Suppressor macrophage (primary cell): Measurements from ENCODE around the gene SLC11A2.

Experiments
- DNase-seq, 4 experiments: peaks; one replicate each; pipeline ENCODE4 v3.0.0-alpha.2; 2020 to 2022
- total RNA-seq, 17 experiments: gene quantifications; one replicate each; lab custom pipeline; 2026; ENCODE audit warnings: mixed read lengths in 6 of 17, inconsistent platforms in 3 of 17; lab: John Stamatoyannopoulos, UW

SLC11A2 gene
- 164 to 353 (median 223) reads per million in 17 experiments for total RNA-seq

DNA sequence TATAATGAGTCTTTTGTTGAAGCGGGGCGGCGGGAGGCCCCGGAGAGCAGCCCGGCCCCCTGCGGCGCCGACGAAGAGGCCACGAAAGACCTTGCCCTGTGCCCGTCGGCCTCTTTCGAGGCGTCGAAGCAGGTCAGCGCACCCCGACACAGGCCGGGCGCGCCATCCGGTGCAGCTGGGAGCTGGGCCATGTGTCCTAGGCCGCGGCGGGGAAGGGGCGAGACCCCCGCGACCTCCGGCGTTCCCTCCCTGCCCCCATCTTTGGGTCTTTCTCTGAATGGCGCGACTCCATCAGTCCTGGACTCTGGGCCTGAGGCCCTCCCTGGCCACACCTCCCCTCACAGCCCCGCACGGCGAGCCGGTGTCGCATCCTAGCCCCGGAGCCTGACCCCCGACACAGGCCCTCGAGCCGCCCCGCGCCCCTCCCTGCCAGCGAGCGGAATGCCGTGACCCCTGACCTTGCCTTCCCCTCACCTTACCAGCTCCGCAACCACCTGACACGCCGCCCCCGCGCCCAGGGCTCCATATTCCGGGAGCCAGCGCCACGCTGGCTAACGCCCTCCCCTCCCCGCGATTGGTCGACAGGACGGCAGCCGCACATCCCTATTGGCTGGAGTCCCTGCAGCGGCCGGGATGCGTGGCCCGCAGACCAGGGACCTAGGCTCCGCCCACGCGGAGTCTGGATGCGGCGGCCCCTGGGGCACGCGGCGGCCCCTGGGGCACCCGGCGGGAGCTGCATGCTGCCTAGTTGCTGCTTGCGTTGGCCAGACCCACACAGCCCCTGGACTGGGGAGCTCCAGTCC, at the start of gene SLC11A2:
Gene SLC11A2, minus strand, starts transcription at position 549 of the 803 bp plus-strand sequence. CDS start 15,656 bp downstream, outside the sequence.
- peak; percentile 94 to 99 (median 98) for DNase-seq

DNA sequence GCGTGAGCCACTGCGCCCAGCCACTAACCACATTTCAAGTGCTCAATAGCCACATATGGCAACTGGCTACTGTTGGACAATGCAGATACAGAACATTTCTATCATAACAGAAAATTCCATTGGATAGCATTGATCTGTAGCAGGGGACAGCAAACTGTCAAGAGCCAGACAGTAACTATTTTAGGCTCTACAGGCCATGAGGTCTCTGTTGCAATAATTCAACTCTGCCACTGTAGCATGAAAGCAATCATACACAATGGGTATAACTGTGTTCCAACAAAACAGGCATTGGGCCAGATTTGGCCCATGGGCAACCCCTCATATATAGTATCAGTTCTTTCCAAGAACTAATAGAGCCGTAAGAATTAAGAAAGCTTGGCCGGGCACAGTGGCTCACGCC, 49.2 kb upstream of the SLC11A2 start:
- DNase-seq: no peak

DNA sequence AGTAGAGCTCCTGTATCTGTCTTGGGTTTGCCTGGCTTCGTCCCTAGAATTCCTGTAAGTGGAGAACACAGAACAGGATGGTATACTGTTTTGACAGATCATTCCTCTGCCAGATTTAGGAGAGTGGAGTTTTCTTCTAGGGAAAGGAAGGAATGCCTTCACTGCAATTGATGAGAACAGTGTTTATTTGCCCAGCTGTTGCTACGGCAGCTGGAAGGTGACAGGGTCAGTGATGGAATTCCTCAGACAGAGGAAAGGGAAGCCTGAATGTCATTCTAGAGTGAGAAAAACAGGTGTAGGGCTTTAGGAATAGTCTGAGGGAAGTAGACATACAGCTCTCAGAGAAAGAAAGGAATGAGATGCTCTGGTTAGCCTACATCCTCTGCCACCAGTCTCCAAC, 45.5 kb upstream of the SLC11A2 start:
- no peak for DNase-seq

DNA sequence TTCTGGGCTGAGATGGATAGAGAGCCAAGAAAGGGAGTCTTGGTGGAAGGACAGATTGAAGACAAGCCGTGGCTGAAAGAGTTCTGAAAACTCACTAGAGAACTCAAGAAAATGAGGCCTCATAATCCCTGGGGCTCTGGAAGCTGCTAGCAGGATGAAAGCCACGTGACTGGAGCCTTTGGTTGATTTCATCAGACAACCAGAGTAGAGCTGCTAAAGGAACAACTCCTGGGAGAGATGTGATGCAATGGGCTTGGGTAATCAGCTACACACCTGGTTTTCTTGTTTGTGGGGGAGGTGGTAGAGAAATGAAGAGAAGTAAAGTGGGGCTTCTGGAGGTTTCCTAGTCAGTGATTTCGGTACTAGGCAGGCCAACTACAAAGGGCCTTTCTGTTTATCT, 43.8 kb upstream of the SLC11A2 start:
- no peak for DNase-seq

DNA sequence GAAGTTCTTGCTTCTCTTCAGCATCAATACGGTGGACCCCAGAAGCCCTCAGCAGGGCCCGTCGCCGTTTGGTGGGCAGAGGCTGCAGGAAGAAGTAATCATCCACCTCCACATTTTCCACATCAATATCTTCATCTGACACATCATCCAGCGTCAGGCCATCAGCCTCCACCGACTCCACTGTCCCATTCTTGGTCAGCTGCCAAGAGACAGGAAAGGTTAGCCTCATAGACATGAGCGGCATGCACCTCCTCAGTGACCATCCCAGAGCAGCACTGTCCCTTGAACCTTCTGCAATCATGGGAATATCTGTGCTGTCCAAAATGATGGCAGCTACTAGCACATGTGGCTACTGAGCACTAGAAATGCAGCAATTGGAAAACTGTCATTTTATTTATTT, 41.6 kb upstream of the SLC11A2 start:
- DNase-seq: no peak

DNA sequence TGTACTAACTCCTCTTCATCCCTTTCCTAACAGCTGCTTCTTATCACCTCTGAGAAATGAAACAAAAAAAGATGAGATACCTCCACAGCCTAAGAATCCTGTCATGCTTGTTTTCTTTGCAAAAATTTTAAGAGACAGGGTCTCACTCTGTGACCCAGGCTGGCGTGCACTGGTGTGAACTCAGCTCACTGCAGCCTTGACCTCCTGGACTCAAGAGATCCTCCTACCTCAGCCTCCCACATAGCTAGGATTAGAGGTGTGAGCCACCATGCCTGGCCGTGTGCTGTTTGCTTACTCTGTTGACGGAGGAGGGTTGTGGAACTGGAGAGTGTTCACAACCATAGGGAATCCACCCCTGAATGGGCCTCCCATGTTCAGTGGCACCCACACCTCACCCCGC, 41.0 kb upstream of the SLC11A2 start:
- no peak for DNase-seq

DNA sequence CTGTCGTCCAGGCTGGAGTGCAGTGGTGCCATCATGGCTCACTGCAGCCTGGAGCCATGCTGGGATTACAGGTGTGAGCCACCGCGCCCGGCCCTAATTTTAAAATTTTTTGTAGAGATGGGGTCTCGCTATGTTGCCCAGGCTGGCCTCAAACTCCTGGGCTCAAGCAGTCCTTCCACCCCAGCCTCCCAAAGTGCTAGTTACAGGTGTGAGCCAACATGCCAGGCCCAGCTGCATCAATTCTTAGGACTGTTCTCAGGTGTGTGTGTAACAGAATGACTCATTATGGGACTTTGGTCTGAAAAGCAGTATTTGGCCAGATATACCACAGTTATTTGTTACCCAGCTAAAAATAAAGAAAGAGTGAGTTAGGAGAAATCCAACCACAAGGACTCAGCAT, 39.3 kb upstream of the SLC11A2 start:
- no peak for DNase-seq

DNA sequence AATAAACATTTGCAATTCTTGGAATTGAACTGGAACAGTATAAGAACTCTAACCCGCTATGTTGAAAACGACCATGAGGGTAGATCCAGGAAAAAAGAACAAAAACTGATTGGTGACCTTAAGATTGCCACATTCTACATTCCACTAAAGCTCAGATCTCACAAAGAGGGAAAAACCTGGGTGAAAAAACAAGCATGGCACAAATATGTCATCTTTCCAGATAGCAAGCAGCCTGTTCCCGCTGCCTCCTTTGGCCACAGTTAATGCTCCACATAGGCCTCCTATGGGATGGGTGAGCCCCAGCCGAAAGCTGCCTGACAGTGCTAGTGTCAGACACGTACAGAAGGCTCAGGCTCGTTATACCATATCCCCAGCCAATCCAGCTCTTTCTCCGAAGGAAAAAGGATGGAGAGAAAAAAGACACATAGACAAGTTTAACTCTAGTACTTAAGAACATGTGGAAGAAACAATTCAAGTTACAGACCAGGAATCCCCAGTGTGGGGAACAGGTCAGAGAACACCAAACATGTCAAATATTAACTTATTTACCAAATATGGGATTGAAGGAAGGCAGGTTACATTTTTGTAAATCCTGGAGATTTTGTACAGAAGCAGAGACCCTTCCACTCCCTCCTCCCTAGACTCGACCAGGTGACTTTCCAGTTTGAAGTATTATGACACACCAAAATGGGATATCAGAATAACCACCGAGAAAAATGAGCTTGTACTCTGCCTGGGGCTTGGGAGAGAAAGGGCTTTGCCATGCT, 36.6 kb upstream of the SLC11A2 start:
- DNase-seq: no peak

DNA sequence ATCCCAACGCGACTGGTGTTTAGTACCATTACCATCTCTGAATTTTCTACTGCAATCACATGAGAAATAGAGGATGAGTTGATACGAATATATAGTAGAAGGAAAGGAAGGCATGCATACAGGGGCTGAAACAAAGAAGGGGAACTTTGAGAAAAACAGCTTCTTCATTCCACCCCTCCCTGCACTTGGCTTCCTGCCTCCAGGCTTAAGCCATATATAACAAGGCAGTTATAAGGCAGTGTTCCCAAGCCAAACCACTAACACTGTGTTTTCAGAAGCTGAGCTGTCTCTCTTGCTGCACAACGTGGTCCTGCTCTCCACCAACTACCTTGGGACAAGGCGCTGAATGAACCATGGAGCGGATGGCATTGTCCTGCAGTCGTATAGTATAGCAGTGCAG, 32.9 kb upstream of the SLC11A2 start:
- DNase-seq: peak in 1 of 4 experiments; percentile 7

DNA sequence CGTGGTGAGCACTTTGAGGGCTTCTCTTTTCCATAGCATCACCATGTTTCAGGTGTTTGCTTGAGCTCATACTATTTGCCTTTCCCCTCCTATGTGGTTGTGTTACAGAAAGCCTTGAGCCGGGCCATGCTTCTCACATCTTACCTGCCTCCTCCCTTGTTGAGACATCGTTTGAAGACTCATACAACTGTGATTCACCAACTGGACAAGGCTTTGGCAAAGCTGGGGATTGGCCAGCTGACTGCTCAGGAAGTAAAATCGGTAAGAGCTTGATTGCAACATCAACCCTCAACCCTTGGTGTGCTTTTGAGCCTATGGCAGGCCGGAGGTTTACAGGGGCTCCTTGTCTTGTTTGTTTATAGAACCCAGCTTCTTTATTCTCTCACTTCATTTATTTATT, 30.1 kb upstream of the SLC11A2 start:
- peak; percentile 6 to 45 (median 38) for DNase-seq

DNA sequence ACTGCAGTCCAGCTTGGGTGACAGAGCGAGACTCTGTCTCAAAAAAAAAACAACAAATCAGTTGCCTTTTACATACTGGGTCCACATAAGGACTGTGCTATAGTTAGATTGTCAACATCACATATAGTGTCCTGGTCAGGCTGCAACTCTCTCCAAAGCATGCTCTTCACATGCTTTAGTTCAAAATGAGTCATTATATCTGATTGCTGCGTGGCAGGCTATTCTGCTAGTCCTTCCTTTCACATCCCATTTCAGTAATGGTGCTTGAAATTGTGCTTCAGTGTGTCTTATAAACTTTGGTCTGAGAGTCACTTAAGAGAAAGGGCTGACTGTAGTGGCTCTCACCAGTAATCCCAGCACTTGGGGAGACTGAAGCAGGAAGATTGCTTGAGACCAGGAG, 28.9 kb upstream of the SLC11A2 start:
- no peak for DNase-seq

DNA sequence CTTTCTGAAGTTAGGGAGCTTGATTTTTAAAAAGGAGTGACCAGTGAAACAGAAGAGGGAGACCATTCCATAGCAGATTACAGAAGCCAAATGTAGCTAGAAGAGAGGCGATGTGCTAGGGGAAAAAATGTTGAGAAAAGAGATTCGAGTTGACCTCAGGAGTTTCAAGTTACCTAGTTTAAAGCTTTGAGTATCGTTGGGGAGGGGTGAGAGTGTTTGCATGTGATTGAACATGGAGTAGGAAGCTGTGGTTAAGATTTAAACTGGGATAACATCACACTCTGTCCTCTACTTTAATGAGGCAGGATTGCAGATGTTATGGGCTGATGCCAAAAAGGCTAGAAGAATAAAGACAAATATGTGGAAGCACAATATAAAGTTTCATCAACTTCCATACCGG, 25.6 kb upstream of the SLC11A2 start:
- DNase-seq: no peak

DNA sequence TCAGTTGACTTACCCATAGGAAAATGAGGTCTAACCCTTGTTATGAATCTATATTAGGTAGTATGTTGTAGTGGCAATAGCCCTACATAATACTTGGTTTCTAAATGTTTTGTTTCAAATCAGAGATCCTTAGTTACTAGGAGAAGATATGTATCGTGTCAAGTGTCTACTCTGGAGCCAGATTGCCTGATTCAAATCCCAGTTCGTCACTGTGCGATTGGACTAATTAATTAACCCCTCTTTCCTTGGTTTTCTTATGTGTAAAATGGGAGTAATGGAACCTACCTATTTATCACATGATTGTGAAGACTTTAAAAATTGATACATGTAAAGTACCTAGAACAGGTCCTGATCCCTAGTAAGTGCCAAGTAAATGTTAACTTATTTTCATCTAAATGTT, 23.3 kb upstream of the SLC11A2 start:
- no peak for DNase-seq

DNA sequence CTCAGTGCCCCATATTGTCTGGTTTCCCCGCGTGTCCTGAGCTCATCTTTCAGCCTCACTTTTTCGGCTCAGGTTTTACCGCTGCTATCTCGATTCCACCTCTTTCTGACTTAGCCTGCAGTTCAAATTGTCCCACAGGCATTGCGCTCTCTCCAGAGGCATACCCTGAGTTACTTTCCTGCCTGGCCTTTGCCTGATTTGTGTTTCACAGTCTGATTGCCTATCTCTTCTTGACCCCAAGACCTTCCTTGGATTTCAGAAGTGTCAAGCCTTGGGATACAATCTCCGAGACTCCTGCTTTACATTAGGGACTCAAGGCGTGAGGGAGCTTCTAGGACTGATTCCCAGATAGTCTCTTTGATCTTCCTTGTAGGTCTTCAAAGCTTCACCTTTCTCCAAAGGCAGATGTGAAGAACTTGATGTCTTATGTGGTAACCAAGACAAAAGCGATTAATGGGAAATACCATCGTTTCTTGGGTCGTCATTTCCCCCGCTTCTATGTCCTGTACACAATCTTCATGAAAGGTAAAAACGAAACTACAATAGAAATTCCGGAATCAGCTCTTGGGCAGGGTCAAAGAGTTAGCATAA, 22.6 kb upstream of the SLC11A2 start:
- peak in 2 of 4 experiments; percentile 5 to 24 for DNase-seq

DNA sequence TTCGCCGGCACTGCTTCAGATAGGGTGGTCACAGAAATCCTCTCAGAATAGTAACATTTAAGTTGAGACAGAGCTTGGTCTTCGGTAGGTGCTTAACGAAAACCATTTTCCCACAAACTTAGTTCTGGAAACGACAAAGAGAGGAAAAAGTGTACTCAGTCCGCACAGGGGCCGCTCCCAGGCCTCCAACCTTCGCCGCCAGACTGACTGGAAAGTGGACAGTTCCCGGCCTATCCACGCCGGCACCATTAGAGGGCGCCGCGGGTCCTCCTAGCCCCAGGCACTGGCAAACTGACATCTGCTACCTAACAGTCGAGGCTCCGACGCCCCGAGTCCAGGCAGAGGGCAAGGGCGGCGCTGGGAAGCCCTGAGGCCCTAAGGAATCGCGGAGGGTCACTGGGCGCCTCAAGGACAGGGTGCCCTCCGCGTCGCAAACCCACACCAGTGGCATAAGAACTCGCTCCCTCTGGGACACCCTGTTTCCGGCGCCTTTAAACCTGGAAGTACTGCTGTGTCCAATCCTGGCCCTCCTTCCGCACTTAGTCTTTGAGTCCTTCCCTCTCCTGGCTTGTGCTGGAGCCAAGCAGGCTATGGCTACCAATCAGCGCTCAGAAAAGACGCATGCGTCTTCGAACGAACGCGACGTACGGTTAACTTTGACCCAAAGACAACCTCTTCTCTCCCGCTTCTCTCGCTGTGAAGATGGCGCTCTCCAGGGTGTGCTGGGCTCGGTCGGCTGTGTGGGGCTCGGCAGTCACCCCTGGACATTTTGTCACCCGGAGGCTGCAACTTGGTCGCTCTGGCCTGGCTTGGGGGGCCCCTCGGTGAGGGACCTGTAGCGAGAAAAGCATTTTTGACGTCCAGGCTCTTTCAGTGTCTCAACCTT, 21.7 kb upstream of the SLC11A2 start, which contains the start of gene LETMD1:
Gene LETMD1, plus strand, starts transcription at position 673 of the 886 bp plus-strand sequence. Its CDS starts 30 bp downstream, at position 703.
- DNase-seq: peak; percentile 96 to 99 (median 98)

DNA sequence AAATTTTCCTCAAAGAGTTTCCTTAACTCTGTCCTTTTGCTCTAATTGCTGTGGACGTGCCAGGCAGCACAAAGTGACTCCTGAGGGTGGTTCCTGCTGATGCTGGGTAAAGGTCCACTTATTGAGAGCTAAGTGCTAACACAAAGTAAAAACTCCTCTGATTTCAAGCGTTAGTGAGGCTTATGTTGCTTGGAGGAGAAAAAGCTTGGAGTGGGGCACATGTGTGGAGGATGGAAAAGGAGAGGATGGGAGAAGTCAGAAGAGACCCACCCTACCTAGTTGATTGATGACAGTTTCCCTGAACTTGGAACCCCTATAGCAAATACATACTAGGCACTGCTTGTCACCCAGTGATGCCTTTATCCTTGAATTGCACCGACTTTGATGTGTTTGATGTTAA, 10.1 kb upstream of the SLC11A2 start:
- no peak for DNase-seq

DNA sequence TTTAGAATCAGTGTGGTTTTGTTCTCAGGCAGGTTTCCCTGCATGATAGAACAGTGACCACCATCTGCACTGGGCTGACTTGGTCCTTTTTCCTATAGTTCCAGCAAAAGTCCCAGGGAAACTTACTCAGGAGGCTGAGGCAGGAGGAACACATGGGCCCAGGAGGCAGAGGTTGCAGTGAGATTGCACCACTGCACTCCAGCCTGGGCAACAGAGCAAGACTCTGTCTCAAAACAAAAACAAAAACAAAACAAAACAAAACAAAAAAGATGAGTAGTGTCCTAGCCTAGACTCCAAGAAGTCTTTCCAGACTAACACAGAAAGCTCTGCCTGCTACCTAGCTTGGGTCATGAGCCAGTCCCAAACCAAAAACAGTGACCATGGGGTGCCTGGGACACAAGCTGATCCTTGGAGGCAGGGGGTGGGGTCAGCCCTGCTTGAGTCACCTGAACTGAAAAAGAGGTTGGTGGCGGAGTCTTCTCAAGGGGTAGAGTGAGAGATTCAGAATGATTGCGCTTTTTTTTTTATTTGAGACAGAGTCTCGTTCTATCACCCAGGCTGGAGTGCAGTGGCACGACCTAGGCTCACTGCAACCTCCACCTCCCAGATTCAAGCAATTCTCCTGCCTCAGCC, 7.4 kb upstream of the SLC11A2 start:
- no peak for DNase-seq

DNA sequence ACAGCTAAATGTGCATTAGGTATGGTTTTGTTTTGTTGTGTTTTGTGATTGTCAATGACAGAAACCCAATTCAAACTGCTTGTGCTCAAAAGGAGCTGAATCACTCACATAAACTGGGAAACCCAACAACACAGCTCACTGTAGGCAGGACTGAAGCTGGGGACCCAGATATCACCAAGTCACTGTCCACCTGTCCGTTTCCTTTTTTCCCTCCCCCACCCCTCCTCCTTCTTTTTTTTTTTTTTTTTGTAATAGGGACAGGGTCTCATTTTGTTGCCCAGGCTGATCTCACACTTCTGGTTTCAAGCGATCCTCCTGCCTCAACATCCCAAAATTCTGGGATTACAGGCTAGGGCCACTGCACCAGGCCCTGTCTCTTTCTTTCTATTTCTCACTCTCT, 6.9 kb upstream of the SLC11A2 start:
- no peak for DNase-seq

DNA sequence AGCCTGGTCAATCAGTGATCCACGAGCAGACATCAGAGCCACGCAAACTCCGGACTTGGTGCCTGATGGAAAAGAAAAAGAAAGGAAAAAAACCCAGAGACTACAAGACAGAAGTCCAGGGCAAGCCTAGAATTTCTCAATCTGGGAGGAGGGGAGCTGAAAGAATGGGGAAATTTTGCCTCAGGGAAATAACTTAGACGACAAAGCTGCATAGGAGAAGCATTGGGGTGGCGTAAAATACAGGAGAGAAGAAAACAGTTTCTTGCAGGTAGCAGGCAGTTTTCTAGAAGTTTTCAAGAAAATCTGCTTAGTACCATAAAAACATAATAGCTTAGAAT, 2.6 kb upstream of the SLC11A2 start:
- peak in 2 of 4 experiments; percentile 14 to 34 for DNase-seq

DNA sequence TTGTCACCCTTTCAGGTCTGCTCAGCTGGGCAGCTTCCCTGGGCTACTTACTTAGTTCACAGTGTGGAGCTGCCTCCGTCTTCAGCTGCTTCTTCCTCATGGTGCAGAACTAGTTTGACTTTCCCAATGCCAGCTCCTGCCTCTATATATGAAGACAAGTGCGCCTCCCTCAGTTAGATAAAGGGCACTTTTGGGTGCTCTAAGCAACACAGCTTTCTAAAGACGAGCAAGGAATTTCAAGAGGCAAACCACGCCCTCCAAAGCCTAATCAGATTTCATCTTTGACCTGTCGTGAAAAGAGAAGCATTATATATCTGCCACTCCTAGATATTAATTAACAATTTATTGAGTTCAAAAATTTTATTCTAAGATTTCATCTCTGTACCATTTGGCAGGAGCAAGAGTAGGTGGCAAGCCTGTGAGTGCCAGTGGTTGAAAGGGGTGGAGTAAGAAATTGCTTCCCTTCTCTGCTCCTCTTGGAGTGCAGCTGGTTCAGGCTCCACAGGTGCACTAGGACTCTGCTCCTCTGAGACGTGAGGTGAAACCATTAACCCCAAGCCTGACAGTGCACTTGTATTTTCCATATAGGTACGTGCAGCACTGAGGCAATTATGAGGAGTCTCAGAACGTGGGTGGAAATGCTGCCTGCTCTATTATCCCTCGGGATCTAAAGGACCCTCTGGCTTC, 2.1 kb upstream of the SLC11A2 start:
- DNase-seq: peak; percentile 71 to 92 (median 86)

DNA sequence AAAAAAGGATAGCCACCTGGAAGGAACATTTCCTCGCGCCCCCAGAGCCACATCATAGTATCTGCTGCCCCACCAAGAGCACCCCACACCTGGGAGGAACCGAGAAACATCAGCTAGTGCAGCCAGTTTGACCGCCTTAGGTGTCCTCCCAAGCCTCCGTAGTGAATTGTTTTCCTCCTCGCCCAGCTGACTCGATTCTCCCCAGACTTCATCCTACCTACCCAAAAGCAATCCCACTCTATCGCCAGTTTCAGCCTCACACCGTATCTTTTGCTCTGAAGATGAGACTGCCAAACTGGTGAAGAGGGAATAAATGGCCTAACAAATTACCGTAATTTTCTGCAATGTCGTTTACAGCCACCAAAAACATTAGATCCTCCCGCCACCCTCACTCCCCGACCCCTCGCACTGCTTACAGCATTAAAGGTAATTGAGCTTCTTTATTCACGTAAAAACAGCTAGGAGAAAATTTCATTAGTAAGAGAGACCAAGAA, 1.2 kb upstream of the SLC11A2 start:
- DNase-seq: no peak
